Nephron (organoid): ENCODE results near the gene ZNF778.
A peak's percentile ranks its signal among the peaks of the same experiment; 100 is the strongest.

Experiments
- H3K27ac Mint-ChIP-seq, 3 experiments: 2 replicates each; pipeline ENCODE4 v1.8.0; 2020; ENCODE audit warnings: mixed read lengths in 3 of 3, mild to moderate bottlenecking in 2 of 3, moderate library complexity in 1 of 3
- H3K27me3 Mint-ChIP-seq: 2 replicates; pipeline ENCODE4 v1.8.0; 2021; ENCODE audit warnings: low read depth, mild to moderate bottlenecking, moderate library complexity, mixed read lengths
- H3K36me3 Mint-ChIP-seq: 2 replicates; pipeline ENCODE4 v1.8.0; 2020; ENCODE audit warnings: low read depth, mixed read lengths
- H3K4me1 Mint-ChIP-seq: 2 replicates; pipeline ENCODE4 v1.8.0; 2020; ENCODE audit warnings: mixed read lengths
- H3K4me3 Mint-ChIP-seq, 3 experiments: 2 replicates each; pipeline ENCODE4 v1.8.0; 2020; ENCODE audit warnings: mild to moderate bottlenecking in 3 of 3, mixed read lengths in 3 of 3, moderate library complexity in 2 of 3
- H3K9me3 Mint-ChIP-seq: 2 replicates; pipeline ENCODE4 v1.8.0; 2020; ENCODE audit warnings: mixed read lengths
- CTCF ChIP-seq, 3 experiments: fragments of 200-600 bp; sonication (generic); IDR thresholded peaks; one replicate each; pipeline ENCODE4 v1.5.0; 2021; ENCODE audit warnings: antibody characterized with exemption in 3 of 3; ENCODE audit not compliant: unreplicated experiment in 3 of 3

Gene ZNF778

DNA sequence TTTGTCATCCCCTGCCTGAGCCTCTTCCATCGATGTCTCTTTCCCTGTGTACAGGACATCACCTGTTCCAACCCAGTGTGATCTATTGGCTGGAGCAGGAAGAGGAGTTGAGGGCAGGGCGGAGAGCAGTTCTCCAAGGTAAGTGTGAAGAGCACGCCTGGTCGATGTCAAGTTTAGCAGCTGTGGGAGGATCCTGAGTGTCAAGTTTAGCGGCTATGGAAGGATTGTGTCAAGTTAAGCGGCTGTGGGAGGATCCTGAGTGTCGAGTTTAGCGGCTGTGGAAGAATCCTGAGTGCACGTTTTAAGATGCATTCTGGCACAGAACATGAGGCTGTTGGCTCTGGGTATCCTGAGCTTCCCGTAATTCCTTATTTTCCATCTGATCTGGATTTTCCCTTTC is 7.2 kb downstream of the ZNF778 start:
- Mint-ChIP-seq H3K36me3 (peaks cover 76% of the 10 kb centered on the region), H3K4me3 (no peak overlapping the region), H3K27ac (no peak overlapping the region), H3K4me1 (no peaks in the 10 kb centered on the region), H3K9me3 (peaks cover 39% of the 10 kb centered on the region), H3K27me3 (no peaks in the 10 kb centered on the region)
- TF ChIP-seq CTCF (IDR thresholded peaks at IDR 0.05; ENCODE audit: unreplicated experiment in 3 of 3): no peak

- Mint-ChIP-seq H3K27me3 (peaks cover 4% of the 10 kb centered on the region), H3K4me3 (no peak overlapping the region), H3K4me1 (no peaks in the 10 kb centered on the region), H3K9me3 (peaks cover 50% of the 10 kb centered on the region), H3K27ac (no peak overlapping the region), H3K36me3 (peaks cover 95% of the 10 kb centered on the region)
- no peak for TF ChIP-seq CTCF (IDR thresholded peaks at IDR 0.05; ENCODE audit: unreplicated experiment in 3 of 3)
Observed at GRCh38 chr16:89230255-89230654, 12.8 kb downstream of the ZNF778 start.

DNA sequence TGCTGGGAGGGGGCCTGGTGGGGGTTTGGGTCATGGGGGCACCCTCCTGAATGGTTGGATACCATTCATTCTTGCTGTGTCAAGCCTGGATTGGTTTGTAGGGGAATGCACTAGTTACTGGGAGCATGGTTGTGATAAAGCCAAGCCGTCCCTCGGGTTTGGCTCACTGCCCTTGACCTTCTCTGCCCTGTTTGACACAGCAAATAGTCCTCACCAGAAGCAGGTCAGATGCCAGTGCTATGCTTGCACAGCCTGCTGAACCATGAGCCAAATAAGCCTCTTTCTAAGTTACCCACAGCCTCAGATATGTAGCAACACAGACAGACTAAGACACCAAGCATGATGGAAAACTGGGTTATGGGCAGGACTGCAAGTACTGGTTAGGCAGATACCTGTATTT is 14.6 kb downstream of the ZNF778 start:
- Mint-ChIP-seq H3K9me3 (peaks cover 39% of the 10 kb centered on the region), H3K27ac (no peak overlapping the region), H3K4me3 (no peak overlapping the region), H3K27me3 (peaks cover 4% of the 10 kb centered on the region), H3K36me3 (peaks cover 81% of the 10 kb centered on the region), H3K4me1 (no peaks in the 10 kb centered on the region)
- no peak for TF ChIP-seq CTCF (IDR thresholded peaks at IDR 0.05; ENCODE audit: unreplicated experiment in 3 of 3)

- H3K4me3 Mint-ChIP-seq: no peak overlapping the region
- H3K4me1 Mint-ChIP-seq: no peaks in the 10 kb centered on the region
- peaks cover 64% of the 10 kb centered on the region for H3K36me3 Mint-ChIP-seq
- no peak for TF ChIP-seq CTCF (IDR thresholded peaks at IDR 0.05; ENCODE audit: unreplicated experiment in 3 of 3)
- peaks cover 23% of the 10 kb centered on the region for H3K9me3 Mint-ChIP-seq
- peaks cover 4% of the 10 kb centered on the region for H3K27me3 Mint-ChIP-seq
- H3K27ac Mint-ChIP-seq: no peak overlapping the region
Observed at GRCh38 chr16:89233678-89234490, 16.4 kb downstream of the ZNF778 start.

GRCh38 chr16:89237733-89238132 is 20.2 kb downstream of the ZNF778 start:
- Mint-ChIP-seq H3K4me1 (peaks cover 4% of the 10 kb centered on the region), H3K36me3 (peaks cover 25% of the 10 kb centered on the region), H3K4me3 (peak overlapping the region in 2 of 3 experiments; percentile 5 to 46), H3K27ac (no peak overlapping the region), H3K9me3 (peaks cover 9% of the 10 kb centered on the region), H3K27me3 (peaks cover 4% of the 10 kb centered on the region)
- no peak for TF ChIP-seq CTCF (IDR thresholded peaks at IDR 0.05; ENCODE audit: unreplicated experiment in 3 of 3)
